Neural cell (in vitro differentiated cells): ENCODE measurements around the gene TBC1D16. TPM values are rescaled to one million over a fixed set of nuclear protein-coding genes. Genes with fewer than 3 reads are reported as not detected.

ENCODE experiments used
- H2AFZ ChIP-seq: fragments of 200-600, 300-800 bp; sonication (generic), shearing (Covaris generic); 2 replicates; pipeline ENCODE4 v1.6.0; 2014; ENCODE audit warnings: low read depth, mild to moderate bottlenecking, antibody characterized with exemption, low read length, moderate library complexity
- H3F3A ChIP-seq: fragments of 200-600 bp; shearing (Covaris generic); 2 replicates; pipeline ENCODE4 v1.6.1; 2016; ENCODE audit warnings: mild to moderate bottlenecking, moderate library complexity, mixed read lengths, antibody characterized with exemption, low read length; ENCODE audit not compliant: insufficient read depth, poor library complexity, severe bottlenecking
- H3K27ac ChIP-seq: fragments of 200-600, 300-800 bp; sonication (generic), shearing (Covaris generic); 2 replicates; pipeline ENCODE4 v1.5.1; 2014; ENCODE audit warnings: mild to moderate bottlenecking, low read length, moderate library complexity
- H3K27me3 ChIP-seq: fragments of 300-800, 200-600 bp; sonication (generic), shearing (Covaris generic); 2 replicates; pipeline ENCODE4 v1.6.0; 2014; ENCODE audit warnings: mild to moderate bottlenecking, low read depth, low read length, moderate library complexity; ENCODE audit not compliant: insufficient read depth
- H3K36me3 ChIP-seq: fragments of 300-800, 200-600 bp; sonication (generic), shearing (Covaris generic); 2 replicates; pipeline ENCODE4 v1.5.1; 2014; ENCODE audit warnings: mild to moderate bottlenecking, antibody characterized with exemption, low read length, moderate library complexity; ENCODE audit not compliant: insufficient read depth
- H3K4me2 ChIP-seq: fragments of 300-800, 200-600 bp; sonication (generic), shearing (Covaris generic); 2 replicates; pipeline ENCODE4 v1.6.0; 2014; ENCODE audit warnings: mild to moderate bottlenecking, low read length
- H3K4me3 ChIP-seq: fragments of 300-800, 200-600 bp; sonication (generic), shearing (Covaris generic); 2 replicates; pipeline ENCODE4 v1.5.1; 2014; ENCODE audit warnings: mild to moderate bottlenecking, low read length, moderate library complexity
- H3K79me2 ChIP-seq: fragments of 200-600 bp; shearing (Covaris generic); replicated peaks from 2 replicates; pipeline ENCODE4 v1.6.0; 2014; ENCODE audit warnings: mild to moderate bottlenecking, low read length, moderate library complexity; ENCODE audit not compliant: insufficient read depth
- H3K9ac ChIP-seq: fragments of 300-800, 200-600 bp; sonication (generic), shearing (Covaris generic); 2 replicates; pipeline ENCODE4 v1.6.1; 2016; ENCODE audit warnings: mild to moderate bottlenecking, low read length, mixed read lengths
- H3K9me2 ChIP-seq: fragments of 200-600 bp; shearing (Covaris generic); 2 replicates; pipeline ENCODE4 v1.6.1; 2016; ENCODE audit warnings: mild to moderate bottlenecking, low read length, mixed read lengths; ENCODE audit not compliant: insufficient read depth
- H3K9me3 ChIP-seq: fragments of 200-600, 300-800 bp; sonication (generic), shearing (Covaris generic); 2 replicates; pipeline ENCODE4 v1.6.1; 2016; ENCODE audit warnings: mild to moderate bottlenecking, mixed run types, low read length, moderate library complexity, mixed read lengths
- H4K20me1 ChIP-seq: fragments of 200-600 bp; shearing (Covaris generic); 2 replicates; pipeline ENCODE4 v1.6.1; 2016; ENCODE audit warnings: mild to moderate bottlenecking, mixed run types; ENCODE audit not compliant: insufficient read depth
- CTCF ChIP-seq: fragments of 450-650 bp; IDR thresholded peaks from 2 replicates; pipeline ENCODE4 v1.5.1; 2014; ENCODE audit warnings: antibody characterized with exemption, mild to moderate bottlenecking, moderate library complexity; ENCODE audit not compliant: poor library complexity, severe bottlenecking
- EP300 ChIP-seq: fragments of 450-650 bp; conservative IDR thresholded peaks from 2 replicates; pipeline ENCODE4 v1.6.1; 2014; ENCODE audit warnings: antibody characterized with exemption, mild to moderate bottlenecking, moderate library complexity; ENCODE audit not compliant: poor library complexity, severe bottlenecking
- EZH2 ChIP-seq: fragments of 200-600, 300-800 bp; shearing (Covaris generic), sonication (generic); IDR thresholded peaks from 2 replicates; pipeline ENCODE4 v1.6.1; 2014; ENCODE audit warnings: antibody characterized with exemption, low read length, borderline replicate concordance, mild to moderate bottlenecking; ENCODE audit not compliant: insufficient read depth, poor library complexity, severe bottlenecking
- MXI1 ChIP-seq: fragments of 450-650 bp; conservative IDR thresholded peaks from 2 replicates; pipeline ENCODE4 v1.6.1; 2014; ENCODE audit warnings: antibody characterized with exemption, mild to moderate bottlenecking; ENCODE audit not compliant: poor library complexity, severe bottlenecking
- POLR2AphosphoS5 ChIP-seq: IDR thresholded peaks from 2 replicates; pipeline ENCODE4 v1.6.1; 2012
- RAD21 ChIP-seq: fragments of 450-650 bp; conservative IDR thresholded peaks from 2 replicates; pipeline ENCODE4 v1.6.1; 2014; ENCODE audit warnings: antibody characterized with exemption, mild to moderate bottlenecking, moderate library complexity
- REST ChIP-seq: IDR thresholded peaks from 2 replicates; pipeline ENCODE4 v1.6.1; 2012; ENCODE audit warnings: borderline replicate concordance
- SMC3 ChIP-seq: fragments of 450-650 bp; conservative IDR thresholded peaks from 2 replicates; pipeline ENCODE4 v1.6.1; 2014; ENCODE audit warnings: antibody characterized with exemption, mild to moderate bottlenecking, moderate library complexity; ENCODE audit not compliant: poor library complexity
- TAF1 ChIP-seq: IDR thresholded peaks from 2 replicates; pipeline ENCODE4 v1.6.1; 2012; ENCODE audit warnings: low read depth
- polyA plus RNA-seq: library from polyadenylated mRNA; depleted of rRNA; stranded (reverse); fragments of >200 nt; gene quantifications from 2 replicates; pipeline ENCODE4 v1.2.3, GENCODE V29; 2014

Gene TBC1D16
- polyA plus RNA-seq, 1 donor from 2014 or later, result 19.8 TPM

- no peak overlapping the region for H3K27ac ChIP-seq
- H3K36me3 ChIP-seq, result no peaks in the 10 kb centered on the region
- H3K27me3 ChIP-seq, result no peaks in the 10 kb centered on the region
- no peak overlapping the region for H2AFZ ChIP-seq
- no peak overlapping the region for H3K4me3 ChIP-seq
- H4K20me1 ChIP-seq, result no peaks in the 10 kb centered on the region
- TF ChIP-seq CTCF (no peak), EP300 (no peak), RAD21 (no peak), POLR2AphosphoS5 (no peak), TAF1 (no peak), REST (no peak), EZH2 (no peak), MXI1 (no peak)
- no peaks in the 10 kb centered on the region for H3F3A ChIP-seq
- H3K4me2 ChIP-seq, result no peak overlapping the region
- H3K79me2 ChIP-seq, result no peaks in the 10 kb centered on the region
- no peaks in the 10 kb centered on the region for H3K9me3 ChIP-seq
- H3K9me2 ChIP-seq, result no peaks in the 10 kb centered on the region
- H3K9ac ChIP-seq, result no peak overlapping the region
Measured at GRCh38 chr17:79984877-79985276, 50.8 kb downstream of the TBC1D16 start.

GRCh38 chr17:79984045-79984840 lies 51.4 kb downstream of the TBC1D16 start:
- Histone ChIP-seq H4K20me1 (no peaks in the 10 kb centered on the region), H3K9ac (no peak overlapping the region), H3K9me2 (no peaks in the 10 kb centered on the region), H3F3A (no peaks in the 10 kb centered on the region), H3K27me3 (no peaks in the 10 kb centered on the region), H2AFZ (no peak overlapping the region), H3K4me3 (no peak overlapping the region), H3K27ac (no peak overlapping the region), H3K9me3 (no peaks in the 10 kb centered on the region), H3K4me2 (no peak overlapping the region), H3K36me3 (no peaks in the 10 kb centered on the region), H3K79me2 (no peaks in the 10 kb centered on the region)
- TF ChIP-seq CTCF (no peak), POLR2AphosphoS5 (no peak), RAD21 (no peak), TAF1 (no peak), MXI1 (no peak), SMC3 (no peak), EZH2 (no peak), REST (no peak), EP300 (no peak)
